Sigmoid colon (tissue), 4 donors: ENCODE measurements around the gene INPP5F.

Experiments
- EP300 ChIP-seq, 4 donors: sonication (generic); formaldehyde crosslinking; IDR thresholded peaks; one replicate each; pipeline ENCODE4 v1.6.1; 2017; ENCODE audit warnings: antibody characterized with exemption in 4 of 4
- TF ChIP-seq, protein P1 (sequence below), 4 experiments: fragments of 450-650 bp in 3 of 4; fragments of 200-600 bp in 1 of 4; IDR thresholded peaks; one replicate each; pipeline ENCODE4 v1.5.1; 2016 to 2019; ENCODE audit warnings: antibody characterized with exemption in 4 of 4, mild to moderate bottlenecking in 3 of 4, moderate library complexity in 2 of 4

DNA sequence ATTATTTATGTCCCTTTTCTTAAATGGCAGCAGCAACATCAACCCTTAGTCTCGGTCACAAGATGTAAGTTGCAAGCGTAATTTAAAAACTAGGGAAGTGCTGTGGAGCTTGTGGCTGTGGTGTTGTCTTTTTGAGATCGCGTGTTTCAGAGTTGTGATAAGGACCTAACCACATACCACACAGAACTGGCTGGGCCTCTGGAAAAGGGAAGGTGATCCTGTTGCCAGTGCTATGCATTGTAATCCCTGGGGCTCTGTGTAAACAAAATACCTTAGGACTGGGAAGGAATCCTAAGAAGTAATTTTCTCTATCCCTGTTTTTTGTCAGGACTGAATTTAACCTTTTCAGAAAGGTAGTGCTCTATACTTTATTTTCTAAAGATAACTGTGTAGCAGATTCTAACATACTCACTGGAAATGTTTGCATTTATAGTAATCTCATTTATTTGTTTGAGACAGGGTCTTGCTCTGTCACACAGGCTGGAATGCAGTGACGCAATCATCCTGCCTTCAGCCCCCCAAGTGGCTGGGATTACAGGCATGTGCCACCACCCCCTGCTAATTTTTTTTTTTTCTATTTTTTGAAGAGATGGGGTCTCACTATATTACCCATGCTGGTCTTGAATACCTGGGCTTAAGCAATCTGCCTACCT lies 60.4 kb downstream of the INPP5F start:
- TF ChIP-seq, protein P1, sequence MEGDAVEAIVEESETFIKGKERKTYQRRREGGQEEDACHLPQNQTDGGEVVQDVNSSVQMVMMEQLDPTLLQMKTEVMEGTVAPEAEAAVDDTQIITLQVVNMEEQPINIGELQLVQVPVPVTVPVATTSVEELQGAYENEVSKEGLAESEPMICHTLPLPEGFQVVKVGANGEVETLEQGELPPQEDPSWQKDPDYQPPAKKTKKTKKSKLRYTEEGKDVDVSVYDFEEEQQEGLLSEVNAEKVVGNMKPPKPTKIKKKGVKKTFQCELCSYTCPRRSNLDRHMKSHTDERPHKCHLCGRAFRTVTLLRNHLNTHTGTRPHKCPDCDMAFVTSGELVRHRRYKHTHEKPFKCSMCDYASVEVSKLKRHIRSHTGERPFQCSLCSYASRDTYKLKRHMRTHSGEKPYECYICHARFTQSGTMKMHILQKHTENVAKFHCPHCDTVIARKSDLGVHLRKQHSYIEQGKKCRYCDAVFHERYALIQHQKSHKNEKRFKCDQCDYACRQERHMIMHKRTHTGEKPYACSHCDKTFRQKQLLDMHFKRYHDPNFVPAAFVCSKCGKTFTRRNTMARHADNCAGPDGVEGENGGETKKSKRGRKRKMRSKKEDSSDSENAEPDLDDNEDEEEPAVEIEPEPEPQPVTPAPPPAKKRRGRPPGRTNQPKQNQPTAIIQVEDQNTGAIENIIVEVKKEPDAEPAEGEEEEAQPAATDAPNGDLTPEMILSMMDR (IDR thresholded peaks at IDR 0.05): no peak
- peak in 1 of 4 donors; percentile 2 for TF ChIP-seq EP300 (IDR thresholded peaks at IDR 0.05)
